HG03095 (cell line): ENCODE measurements around the gene NAV2.

ENCODE experiments used
- ATAC-seq: cut with Tn5 transposase; IDR thresholded peaks from one replicate; pipeline ENCODE4 v1.9.1; 2021; ENCODE audit warnings: moderate library complexity; ENCODE audit not compliant: unreplicated experiment

The NAV2 gene

GRCh38 chr11:20093775-20094174 lies 381.1 kb downstream of the NAV2 start:
- ATAC-seq, result no peak

- no peak for ATAC-seq
Observed at GRCh38 chr11:20095189-20095588, 382.6 kb downstream of the NAV2 start.

GRCh38 chr11:20097319-20098221 lies 384.9 kb downstream of the NAV2 start:
- ATAC-seq, result no peak

- ATAC-seq, result no peak
Observed at GRCh38 chr11:20099527-20099926, 386.9 kb downstream of the NAV2 start.

- no peak for ATAC-seq
Observed at GRCh38 chr11:20102397-20102796, 389.8 kb downstream of the NAV2 start.

- no peak for ATAC-seq
Observed at GRCh38 chr11:20103281-20103680, 390.6 kb downstream of the NAV2 start.

- ATAC-seq, result no peak
Observed at GRCh38 chr11:20105427-20105826, 392.8 kb downstream of the NAV2 start.

- ATAC-seq, result no peak
Observed at GRCh38 chr11:20109731-20110445, 397.3 kb downstream of the NAV2 start.

- peak; percentile 58 for ATAC-seq
Observed at GRCh38 chr11:20110908-20111669, 398.5 kb downstream of the NAV2 start.

- ATAC-seq, result no peak
Observed at GRCh38 chr11:20111871-20112270, 399.2 kb downstream of the NAV2 start.

- no peak for ATAC-seq
Observed at GRCh38 chr11:20112291-20113148, 399.9 kb downstream of the NAV2 start.

- no peak for ATAC-seq
Observed at GRCh38 chr11:20113149-20113438, 400.5 kb downstream of the NAV2 start.

GRCh38 chr11:20114588-20114987 lies 402.0 kb downstream of the NAV2 start:
- no peak for ATAC-seq

- no peak for ATAC-seq
Observed at GRCh38 chr11:20116825-20117224, 404.2 kb downstream of the NAV2 start.

- ATAC-seq, result no peak
Observed at GRCh38 chr11:20117291-20117690, 404.7 kb downstream of the NAV2 start.

GRCh38 chr11:20118209-20118608 lies 405.6 kb downstream of the NAV2 start:
- no peak for ATAC-seq

- no peak for ATAC-seq
Observed at GRCh38 chr11:20119315-20119714, 406.7 kb downstream of the NAV2 start.

GRCh38 chr11:20120134-20120925 lies 407.7 kb downstream of the NAV2 start:
- ATAC-seq, result no peak

- ATAC-seq, result no peak
Observed at GRCh38 chr11:20122131-20122530, 409.5 kb downstream of the NAV2 start.

GRCh38 chr11:20125927-20126326 lies 413.3 kb downstream of the NAV2 start:
- ATAC-seq, result no peak
